GM18526 (cell line): ENCODE data around the gene MTSS2.

Source experiments
- POLR2A ChIP-seq: IDR thresholded peaks from 3 replicates; pipeline ENCODE4 v1.6.1; 2011; ENCODE audit not compliant: insufficient read length; ENCODE audit errors: extremely low read depth

The MTSS2 gene, protein sequence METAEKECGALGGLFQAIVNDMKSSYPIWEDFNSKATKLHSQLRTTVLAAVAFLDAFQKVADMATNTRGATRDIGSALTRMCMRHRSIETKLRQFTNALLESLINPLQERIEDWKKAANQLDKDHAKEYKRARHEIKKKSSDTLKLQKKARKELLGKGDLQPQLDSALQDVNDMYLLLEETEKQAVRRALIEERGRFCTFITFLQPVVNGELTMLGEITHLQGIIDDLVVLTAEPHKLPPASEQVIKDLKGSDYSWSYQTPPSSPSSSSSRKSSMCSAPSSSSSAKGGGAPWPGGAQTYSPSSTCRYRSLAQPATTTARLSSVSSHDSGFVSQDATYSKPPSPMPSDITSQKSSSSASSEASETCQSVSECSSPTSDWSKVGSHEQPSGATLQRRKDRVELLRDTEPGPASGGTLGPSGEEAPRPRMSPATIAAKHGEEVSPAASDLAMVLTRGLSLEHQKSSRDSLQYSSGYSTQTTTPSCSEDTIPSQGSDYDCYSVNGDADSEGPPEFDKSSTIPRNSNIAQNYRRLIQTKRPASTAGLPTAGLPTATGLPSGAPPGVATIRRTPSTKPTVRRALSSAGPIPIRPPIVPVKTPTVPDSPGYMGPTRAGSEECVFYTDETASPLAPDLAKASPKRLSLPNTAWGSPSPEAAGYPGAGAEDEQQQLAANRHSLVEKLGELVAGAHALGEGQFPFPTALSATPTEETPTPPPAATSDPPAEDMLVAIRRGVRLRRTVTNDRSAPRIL

GRCh38 chr16:70685938-70686375 is at the start of gene MTSS2:
Gene MTSS2, minus strand, starts transcription at chr16:70686053. Its CDS starts 262 bp downstream, at chr16:70685791.
- no peak for TF ChIP-seq POLR2A

GRCh38 chr16:70735141-70735979 is 49.5 kb upstream of the MTSS2 start:
- no peak for TF ChIP-seq POLR2A

DNA sequence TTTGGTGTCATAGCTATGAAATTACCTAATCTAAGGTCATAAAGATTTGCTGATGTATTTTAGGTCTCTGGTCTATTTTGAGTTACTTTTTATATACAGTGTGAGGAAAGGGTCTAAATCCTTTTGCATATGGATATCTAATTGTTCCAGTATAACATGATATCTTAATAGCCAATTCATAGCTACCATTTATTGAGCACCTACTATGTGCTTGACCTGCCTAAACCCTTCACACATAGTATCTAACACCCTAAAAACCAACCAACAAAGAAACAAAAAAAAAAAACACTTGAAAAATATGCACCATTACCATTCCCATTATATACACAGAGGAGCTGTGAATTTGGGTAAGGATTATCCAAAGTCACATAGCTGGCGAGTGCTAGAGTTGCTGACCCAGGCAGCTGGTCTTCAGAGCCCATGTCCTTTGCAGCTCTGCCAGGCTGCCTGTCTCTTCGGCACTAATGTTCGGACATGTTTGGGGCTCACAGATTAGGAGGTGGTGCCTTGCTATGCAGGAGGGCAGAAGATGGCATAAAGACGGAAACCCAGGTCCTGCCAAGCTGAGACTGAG is 48.8 kb upstream of the MTSS2 start:
- TF ChIP-seq POLR2A: no peak

- no peak for TF ChIP-seq POLR2A
These were observed 45.1 kb upstream of the MTSS2 start for GRCh38 chr16:70730944-70731343.

DNA sequence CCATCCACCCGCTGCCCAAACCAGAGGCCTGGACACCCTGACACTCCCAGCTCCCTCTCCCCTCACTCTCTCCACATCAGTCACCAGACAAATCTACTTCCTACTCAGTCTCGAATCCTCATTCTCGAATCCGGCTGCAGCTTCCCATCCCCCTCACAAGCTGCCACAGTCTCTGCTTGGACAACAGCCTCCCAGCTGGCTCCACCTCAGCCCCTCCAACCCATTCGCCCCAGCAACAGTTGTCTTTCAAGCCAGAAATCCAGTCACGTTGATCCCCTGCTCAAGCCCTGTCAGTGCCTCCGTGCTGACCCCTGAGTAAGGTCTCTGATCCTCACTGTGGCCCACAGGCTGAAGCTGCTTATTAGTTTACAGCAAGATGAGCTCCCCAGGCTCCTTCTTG is 44.2 kb upstream of the MTSS2 start:
- no peak for TF ChIP-seq POLR2A

GRCh38 chr16:70729292-70729691 is 43.4 kb upstream of the MTSS2 start:
- no peak for TF ChIP-seq POLR2A

DNA sequence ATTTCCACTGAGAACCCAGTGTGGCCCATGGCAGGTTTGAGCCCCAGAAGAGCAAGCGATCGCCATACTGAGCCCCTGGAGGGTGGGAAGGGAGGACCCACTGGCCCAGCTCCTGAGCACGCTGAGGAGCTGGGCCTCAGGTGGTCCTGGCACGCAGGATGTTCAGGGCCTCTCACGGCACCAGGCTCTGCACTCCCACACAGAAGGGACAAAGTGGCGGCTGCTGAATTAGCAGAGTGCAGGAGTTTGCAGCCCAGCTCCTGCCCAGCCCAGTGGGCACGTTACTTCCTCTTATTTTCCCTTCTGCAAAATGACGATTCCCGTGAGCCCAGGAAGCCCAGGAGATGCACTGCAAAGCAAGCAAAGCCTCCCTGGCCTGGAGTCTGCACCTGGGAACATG is 42.3 kb upstream of the MTSS2 start:
- no peak for TF ChIP-seq POLR2A

DNA sequence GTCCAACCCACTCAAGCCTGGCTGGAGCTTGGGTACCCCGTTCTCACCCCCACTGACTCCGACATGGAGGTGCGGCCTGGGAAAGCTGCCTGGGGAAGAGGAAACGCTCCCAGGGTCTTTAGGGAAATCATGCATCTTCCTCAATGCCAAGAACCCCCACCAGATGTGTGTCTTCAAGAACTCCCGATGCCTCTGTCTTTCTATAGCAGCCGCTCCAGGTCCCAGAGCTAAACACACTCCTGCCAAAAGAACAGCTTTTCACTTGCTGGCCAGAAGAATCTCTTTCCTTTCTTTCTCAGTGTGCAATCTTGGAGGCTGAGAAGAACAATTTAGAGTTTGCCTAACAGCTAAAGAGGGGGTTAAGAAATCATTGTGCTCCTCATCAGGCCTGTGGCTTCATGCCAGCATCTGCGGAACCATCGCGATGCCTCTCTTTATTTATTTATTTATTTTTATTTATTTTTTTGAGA is 41.1 kb upstream of the MTSS2 start:
- no peak for TF ChIP-seq POLR2A

GRCh38 chr16:70725912-70726828 is 40.3 kb upstream of the MTSS2 start:
- no peak for TF ChIP-seq POLR2A

DNA sequence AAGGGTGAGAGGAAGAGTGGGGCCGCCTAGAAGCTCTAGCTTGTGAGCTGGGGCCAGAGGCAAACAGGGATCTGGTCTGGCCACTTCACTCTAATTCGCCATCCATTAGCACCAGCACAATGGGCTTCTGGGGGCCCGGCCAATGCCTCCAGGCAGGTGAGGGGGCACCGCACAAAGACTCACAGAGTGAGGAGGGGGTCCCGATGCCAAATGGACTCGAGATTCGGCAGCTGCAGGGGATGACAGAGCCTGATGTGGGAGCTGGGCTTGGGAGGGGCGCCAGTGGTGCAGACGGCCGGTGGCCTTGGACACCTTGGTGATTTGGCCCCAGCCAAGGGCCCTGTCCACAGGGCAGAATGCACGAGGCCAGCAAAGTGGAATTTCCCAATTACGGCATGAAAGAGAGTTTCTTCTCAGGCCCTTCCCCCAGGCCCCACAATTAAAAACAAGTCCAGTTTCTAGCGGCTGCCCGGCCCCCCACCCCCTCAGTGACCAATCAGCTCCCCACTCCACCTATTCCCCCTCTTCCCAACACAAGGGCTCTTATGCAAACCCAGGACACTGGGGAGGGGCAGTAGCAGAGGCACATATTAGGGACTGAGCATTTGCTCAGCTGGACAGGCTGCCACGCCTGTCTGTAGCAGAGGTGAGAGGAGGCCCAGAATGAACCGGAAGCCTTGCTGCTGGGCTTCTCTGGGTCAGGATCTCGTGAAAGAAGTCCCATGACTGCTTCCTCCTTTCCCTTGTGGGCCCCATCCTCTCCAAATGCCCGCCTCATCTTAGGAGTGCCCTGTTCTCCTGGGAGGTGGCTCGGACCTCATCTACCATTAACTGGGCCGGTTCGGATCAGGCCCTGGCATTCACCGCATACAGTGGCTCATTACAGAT is 39.4 kb upstream of the MTSS2 start:
- TF ChIP-seq POLR2A: no peak

DNA sequence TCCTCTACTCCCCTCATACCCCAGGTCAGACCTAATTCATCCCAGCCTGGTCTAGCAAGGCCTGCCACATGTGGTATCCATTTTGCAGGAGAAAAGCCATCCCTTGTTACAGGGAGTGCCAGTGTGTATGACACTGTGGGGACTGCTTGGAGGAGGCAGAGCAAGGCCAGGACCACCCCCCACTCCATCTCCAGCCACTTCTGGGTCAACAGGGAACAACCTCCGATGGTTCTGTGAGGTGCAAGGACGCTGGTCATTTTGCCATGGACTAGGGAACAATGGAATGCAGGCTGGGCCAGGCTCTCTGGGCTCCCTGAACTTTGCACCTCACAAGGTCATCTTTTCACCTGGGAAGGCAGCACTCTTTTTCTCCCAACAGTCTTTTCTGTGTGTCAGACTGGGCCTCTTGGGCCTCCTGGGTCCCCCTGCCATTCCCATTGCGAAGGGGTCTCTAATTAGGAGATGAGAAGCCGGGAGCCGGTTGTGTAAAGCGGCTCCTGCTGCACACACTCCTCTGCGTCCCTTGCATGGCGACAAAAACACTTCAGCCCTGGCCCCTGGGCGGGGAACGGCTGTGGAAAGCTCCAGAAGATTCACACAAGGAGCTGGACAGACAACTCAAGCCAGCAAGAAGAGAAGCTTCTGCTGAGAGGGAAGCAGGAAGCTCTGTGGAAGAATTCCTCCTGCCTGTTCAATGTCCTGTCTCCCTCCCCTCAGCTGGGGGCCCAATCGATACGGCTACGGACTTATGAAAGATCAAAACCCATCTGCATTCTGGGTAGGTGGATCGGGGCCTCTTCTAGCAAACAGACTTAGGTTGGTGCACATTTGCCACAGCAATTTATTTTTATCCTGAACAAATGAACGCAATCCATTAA is 38.5 kb upstream of the MTSS2 start:
- TF ChIP-seq POLR2A: no peak

- TF ChIP-seq POLR2A: no peak
These were observed 37.9 kb upstream of the MTSS2 start for GRCh38 chr16:70723740-70724145.
